WTC11 (cell line): Measurements from ENCODE around the gene MRPS5.

Experiments used
- ATF3 ChIP-seq: sonication (generic); formaldehyde crosslinking; conservative IDR thresholded peaks from 2 replicates; pipeline ENCODE4 v1.8.1; 2022; ENCODE audit warnings: mild to moderate bottlenecking, missing genetic modification reagents
- ERG ChIP-seq: fragments of 250-450 bp; sonication (Bioruptor Pico); IDR thresholded peaks from 2 replicates; pipeline ENCODE4 v1.8.0; 2021; ENCODE audit warnings: mild to moderate bottlenecking
- GRHL2 ChIP-seq: fragments of 250-450 bp; sonication (Bioruptor Pico); IDR thresholded peaks from 2 replicates; pipeline ENCODE4 v1.8.0; 2022; ENCODE audit warnings: mild to moderate bottlenecking, moderate library complexity; ENCODE audit not compliant: insufficient replicate concordance, severe bottlenecking
- JAZF1 ChIP-seq: fragments of 250-450 bp; sonication (Bioruptor Pico); IDR thresholded peaks from 2 replicates; pipeline ENCODE4 v1.9.0; 2021; ENCODE audit warnings: moderate library complexity, mild to moderate bottlenecking, inconsistent platforms
- JUN ChIP-seq: sonication (generic); formaldehyde crosslinking; IDR thresholded peaks from 2 replicates; pipeline ENCODE4 v1.8.0; 2023; ENCODE audit warnings: mild to moderate bottlenecking, missing genetic modification reagents
- NFYB ChIP-seq: sonication (generic); formaldehyde crosslinking; conservative IDR thresholded peaks from 2 replicates; pipeline ENCODE4 v1.8.0; 2022; ENCODE audit warnings: low read depth, missing genetic modification reagents
- NR2C2 ChIP-seq: sonication (generic); formaldehyde crosslinking; IDR thresholded peaks from 2 replicates; pipeline ENCODE4 v1.8.0; 2022; ENCODE audit warnings: mild to moderate bottlenecking, missing genetic modification reagents
- PRDM15 ChIP-seq: sonication (generic); formaldehyde crosslinking; IDR thresholded peaks from 2 replicates; pipeline ENCODE4 v1.8.0; 2022; ENCODE audit warnings: missing genetic modification reagents
- STAT6 ChIP-seq: sonication (generic); formaldehyde crosslinking; conservative IDR thresholded peaks from 2 replicates; pipeline ENCODE4 v1.8.1; 2023; ENCODE audit warnings: mild to moderate bottlenecking, low read depth, missing genetic modification reagents, moderate library complexity
- TCF7 ChIP-seq: sonication (generic); formaldehyde crosslinking; IDR thresholded peaks from 2 replicates; pipeline ENCODE4 v1.8.0; 2022; ENCODE audit warnings: mild to moderate bottlenecking, low read depth, missing genetic modification reagents, moderate library complexity
- ZNF138 ChIP-seq: sonication (generic); formaldehyde crosslinking; conservative IDR thresholded peaks from 2 replicates; pipeline ENCODE4 v1.8.1; 2022; ENCODE audit warnings: mild to moderate bottlenecking, moderate library complexity, missing genetic modification reagents
- TF ChIP-seq, protein P1 (sequence below): fragments of 200-600 bp; IDR thresholded peaks from 2 replicates; pipeline ENCODE4 v1.8.0; 2022; ENCODE audit warnings: antibody characterized with exemption
- TF ChIP-seq, protein P2 (sequence below): sonication (generic); formaldehyde crosslinking; IDR thresholded peaks from 2 replicates; pipeline ENCODE4 v1.8.1; 2022; ENCODE audit warnings: mild to moderate bottlenecking, moderate library complexity, missing genetic modification reagents

- TF ChIP-seq TCF7 = no peak
- no peak for TF ChIP-seq JAZF1 (CRISPR knock-in tag)
- no peak for TF ChIP-seq ATF3 (CRISPR knock-in tag)
- TF ChIP-seq NR2C2 = no peak
- TF ChIP-seq PRDM15 (CRISPR knock-in tag) = no peak
- TF ChIP-seq, protein P1, sequence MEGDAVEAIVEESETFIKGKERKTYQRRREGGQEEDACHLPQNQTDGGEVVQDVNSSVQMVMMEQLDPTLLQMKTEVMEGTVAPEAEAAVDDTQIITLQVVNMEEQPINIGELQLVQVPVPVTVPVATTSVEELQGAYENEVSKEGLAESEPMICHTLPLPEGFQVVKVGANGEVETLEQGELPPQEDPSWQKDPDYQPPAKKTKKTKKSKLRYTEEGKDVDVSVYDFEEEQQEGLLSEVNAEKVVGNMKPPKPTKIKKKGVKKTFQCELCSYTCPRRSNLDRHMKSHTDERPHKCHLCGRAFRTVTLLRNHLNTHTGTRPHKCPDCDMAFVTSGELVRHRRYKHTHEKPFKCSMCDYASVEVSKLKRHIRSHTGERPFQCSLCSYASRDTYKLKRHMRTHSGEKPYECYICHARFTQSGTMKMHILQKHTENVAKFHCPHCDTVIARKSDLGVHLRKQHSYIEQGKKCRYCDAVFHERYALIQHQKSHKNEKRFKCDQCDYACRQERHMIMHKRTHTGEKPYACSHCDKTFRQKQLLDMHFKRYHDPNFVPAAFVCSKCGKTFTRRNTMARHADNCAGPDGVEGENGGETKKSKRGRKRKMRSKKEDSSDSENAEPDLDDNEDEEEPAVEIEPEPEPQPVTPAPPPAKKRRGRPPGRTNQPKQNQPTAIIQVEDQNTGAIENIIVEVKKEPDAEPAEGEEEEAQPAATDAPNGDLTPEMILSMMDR = no peak
- TF ChIP-seq, protein P2, sequence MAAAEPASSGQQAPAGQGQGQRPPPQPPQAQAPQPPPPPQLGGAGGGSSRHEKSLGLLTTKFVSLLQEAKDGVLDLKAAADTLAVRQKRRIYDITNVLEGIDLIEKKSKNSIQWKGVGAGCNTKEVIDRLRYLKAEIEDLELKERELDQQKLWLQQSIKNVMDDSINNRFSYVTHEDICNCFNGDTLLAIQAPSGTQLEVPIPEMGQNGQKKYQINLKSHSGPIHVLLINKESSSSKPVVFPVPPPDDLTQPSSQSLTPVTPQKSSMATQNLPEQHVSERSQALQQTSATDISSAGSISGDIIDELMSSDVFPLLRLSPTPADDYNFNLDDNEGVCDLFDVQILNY = no peak
- TF ChIP-seq NFYB = no peak
- TF ChIP-seq GRHL2 (CRISPR knock-in tag) = no peak
- no peak for TF ChIP-seq STAT6 (CRISPR knock-in tag)
- TF ChIP-seq ZNF138 (CRISPR knock-in tag) = no peak
- no peak for TF ChIP-seq ERG (CRISPR knock-in tag)
- TF ChIP-seq JUN (CRISPR knock-in tag) = no peak
Observed at GRCh38 chr2:95158891-95159619, 37.4 kb upstream of the MRPS5 start.
